ENCODE measurements around the gene ZNF451. TPM values are rescaled to one million over a fixed set of nuclear protein-coding genes. Genes with fewer than 3 reads are reported as not detected.

The ZNF451 gene
- total RNA-seq, 2 experiments from 2014 or later: 43.8 to 46.2 TPM

DNA sequence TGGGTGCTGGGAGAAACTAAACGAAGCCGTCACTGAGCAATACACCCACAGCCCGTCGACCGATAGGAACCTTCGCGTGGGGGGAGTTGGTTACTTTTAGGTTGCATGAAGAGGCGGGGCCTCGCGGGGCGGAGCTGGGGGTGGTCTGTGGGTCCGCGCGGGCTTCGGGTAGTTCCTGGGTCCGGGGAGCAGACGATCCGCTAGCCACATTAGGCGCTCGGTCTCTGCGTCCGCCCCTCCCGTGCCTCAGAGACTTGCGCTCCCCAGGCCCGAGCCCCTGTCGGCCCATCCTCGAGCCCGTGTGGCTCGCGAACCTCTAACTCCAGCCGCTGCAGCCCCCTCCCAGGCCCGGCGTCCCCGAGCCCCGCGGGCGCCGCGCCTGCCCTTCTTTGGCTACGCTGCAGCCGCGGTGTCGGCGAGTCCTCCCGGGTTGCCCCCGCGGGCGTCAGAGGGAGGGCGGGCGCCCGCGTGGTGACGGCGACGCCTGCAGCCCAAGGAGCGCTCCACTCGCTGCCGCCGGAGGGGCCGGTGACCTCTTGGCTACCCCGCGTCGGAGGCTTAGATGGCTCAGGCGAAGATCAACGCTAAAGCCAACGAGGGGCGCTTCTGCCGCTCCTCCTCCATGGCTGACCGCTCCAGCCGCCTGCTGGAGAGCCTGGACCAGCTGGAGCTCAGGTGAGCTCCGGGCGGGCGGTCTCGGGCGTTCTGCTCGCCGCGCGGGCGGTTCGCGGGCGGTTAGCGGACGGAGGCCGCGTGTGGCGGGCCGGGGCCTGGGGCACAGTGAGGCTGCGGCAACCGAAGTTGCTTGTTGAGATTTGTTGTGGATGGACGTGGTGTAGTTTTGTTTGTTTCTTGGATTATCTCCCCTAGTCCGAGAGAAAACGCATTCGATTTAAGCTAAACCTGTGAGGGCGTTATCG lies 82.4 kb downstream of the ZNF451 start, which contains the start of gene BAG2:
Gene BAG2, plus strand, starts transcription at position 191 of the 920 bp plus-strand sequence. Its CDS starts 372 bp downstream, at position 563.
- Mint-ChIP-seq H3K9me3 (no peaks in the 10 kb centered on the region), H3K36me3 (ENCODE audit: low read depth) (peaks cover 4% of the 10 kb centered on the region), H3K4me1 (ENCODE audit: low read depth) (peaks cover 31% of the 10 kb centered on the region), H3K27me3 (ENCODE audit: low read depth) (no peaks in the 10 kb centered on the region), H3K27ac (peak within 1 kb of the TSS; percentile 85), H3K4me3 (peak within 1 kb of the TSS; percentile 92)
- intact Hi-C loops (cut with micrococcal nuclease): loop anchor here (1.0 to 5.0 kb wide), 8 partner anchors 50 to 630 kb away; partner anchors contain the start of genes BEND6, KIAA1586, PRIM2 and RAB23
- CTCF ChIA-PET: interaction anchor here (0.8 kb wide), 1 partner anchor 149 kb away, joined by 3 read pairs; no protein-coding TSS in a partner anchor
- DNase-seq: peak; percentile 88

DNA sequence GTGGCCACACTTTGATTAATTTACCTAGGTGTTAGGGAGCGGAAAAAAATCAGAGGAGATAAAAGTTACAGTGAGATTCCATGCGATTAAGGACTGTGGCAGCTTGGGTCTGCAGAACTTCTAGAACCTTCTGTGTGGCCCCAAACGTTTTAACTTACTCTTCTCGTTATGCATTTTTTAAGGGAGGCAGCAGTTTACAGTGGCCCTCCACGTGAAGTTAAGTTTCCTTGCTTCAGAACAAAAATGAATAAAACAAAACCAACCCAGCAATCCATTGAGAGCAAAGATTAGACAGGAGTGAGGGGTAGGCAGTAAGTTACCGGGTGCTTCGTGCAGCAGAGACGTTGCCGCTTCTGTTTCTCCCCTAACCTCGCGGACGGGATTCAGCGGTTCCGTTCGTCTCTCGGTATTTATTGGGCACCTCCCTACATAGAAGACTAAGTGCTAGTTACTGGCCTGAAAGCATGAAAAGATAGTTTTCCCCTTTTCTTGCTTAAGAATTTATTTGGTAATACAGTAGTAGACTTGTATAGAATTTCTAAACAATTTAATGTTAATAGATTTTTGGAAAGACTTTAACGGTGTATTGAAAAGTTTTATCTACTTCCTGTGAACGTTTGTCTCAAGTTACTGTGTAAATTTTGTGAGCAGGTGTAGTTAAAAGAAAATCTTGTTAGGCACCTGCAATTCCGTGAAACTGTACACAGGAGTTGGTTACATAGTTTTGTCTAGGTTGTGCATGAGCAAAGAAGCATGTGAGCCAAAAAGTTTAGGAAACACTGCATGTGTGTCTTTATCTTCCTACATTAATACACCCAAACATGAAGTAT lies 83.3 kb downstream of the ZNF451 start:
- peaks cover 2% of the 10 kb centered on the region for H3K36me3 Mint-ChIP-seq (ENCODE audit: low read depth)
- no peaks in the 10 kb centered on the region for H3K27me3 Mint-ChIP-seq (ENCODE audit: low read depth)
- peak overlapping the region; percentile 85 for H3K27ac Mint-ChIP-seq
- peak overlapping the region; percentile 92 for H3K4me3 Mint-ChIP-seq
- CTCF ChIA-PET: interaction anchor here (0.8 kb wide), 1 partner anchor 148 kb away, joined by 3 read pairs; no protein-coding TSS in a partner anchor
- H3K4me1 Mint-ChIP-seq (ENCODE audit: low read depth): peaks cover 32% of the 10 kb centered on the region
- H3K9me3 Mint-ChIP-seq: no peaks in the 10 kb centered on the region
- intact Hi-C loops (cut with micrococcal nuclease): loop anchor here (1.0 to 5.0 kb wide), 3 partner anchors 218 to 630 kb away; partner anchors contain the start of gene BEND6
- DNase-seq: peak; percentile 51

DNA sequence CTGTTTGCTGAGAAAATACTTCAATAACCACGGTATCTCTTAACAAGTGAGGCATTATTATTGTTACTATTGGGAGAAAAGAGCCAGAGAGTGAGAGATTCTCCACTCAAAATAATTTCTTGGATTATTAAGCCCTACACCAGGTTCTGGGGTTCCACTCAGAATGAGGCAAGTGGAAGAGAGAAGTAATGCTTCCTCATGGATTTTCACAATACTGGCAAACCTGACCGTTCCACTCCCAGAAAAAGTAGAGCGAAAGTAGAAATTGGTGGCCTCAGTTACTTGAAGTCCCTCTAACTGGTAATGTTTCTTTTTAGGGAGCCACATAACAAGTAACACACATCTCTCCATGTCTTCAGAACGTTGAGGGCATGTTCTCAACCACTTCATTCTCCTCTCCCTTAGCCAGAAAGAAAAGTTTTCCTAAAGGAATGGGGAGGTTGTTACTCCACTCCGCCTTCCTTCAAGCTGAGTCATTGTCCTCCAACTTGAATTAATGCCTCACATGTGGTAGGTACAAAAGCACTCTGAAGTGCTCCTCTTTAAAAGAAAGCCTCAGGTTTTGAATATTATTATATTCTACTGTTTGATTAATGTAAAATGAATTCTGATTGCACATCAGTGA lies 84.0 kb downstream of the ZNF451 start:
- intact Hi-C loops (cut with micrococcal nuclease): loop anchor here (1.0 to 5.0 kb wide), 3 partner anchors 219 to 631 kb away; partner anchors contain the start of gene BEND6
- DNase-seq: no peak
- no peaks in the 10 kb centered on the region for H3K9me3 Mint-ChIP-seq
- peaks cover 36% of the 10 kb centered on the region for H3K4me1 Mint-ChIP-seq (ENCODE audit: low read depth)
- CTCF ChIA-PET: no interaction called here
- H3K27ac Mint-ChIP-seq: peak overlapping the region; percentile 85
- peaks cover 1% of the 10 kb centered on the region for H3K36me3 Mint-ChIP-seq (ENCODE audit: low read depth)
- peak overlapping the region; percentile 92 for H3K4me3 Mint-ChIP-seq
- H3K27me3 Mint-ChIP-seq (ENCODE audit: low read depth): no peaks in the 10 kb centered on the region

DNA sequence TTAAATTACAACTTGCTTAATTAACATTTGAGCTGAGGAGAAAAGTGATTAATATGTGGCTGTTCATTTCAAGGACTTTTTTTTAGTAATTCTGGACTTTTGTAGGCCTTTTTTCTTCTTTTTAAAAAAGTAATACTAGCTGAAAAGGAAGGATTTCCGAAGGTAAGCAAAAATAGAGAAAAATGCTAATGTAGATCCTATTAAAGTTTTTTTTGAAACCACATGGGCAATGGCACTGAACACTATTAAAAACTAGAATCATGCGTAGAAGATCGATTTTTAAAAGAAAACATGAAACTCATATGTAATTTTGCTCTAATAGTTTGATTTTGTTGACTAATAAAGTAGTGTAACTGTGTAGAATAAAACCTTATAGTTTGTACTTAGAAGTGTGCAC lies 84.5 kb downstream of the ZNF451 start:
- CTCF ChIA-PET: no interaction called here
- Mint-ChIP-seq H3K9me3 (no peaks in the 10 kb centered on the region), H3K27ac (peak overlapping the region; percentile 85), H3K4me3 (peak overlapping the region; percentile 92), H3K36me3 (ENCODE audit: low read depth) (peaks cover 1% of the 10 kb centered on the region), H3K4me1 (ENCODE audit: low read depth) (peaks cover 37% of the 10 kb centered on the region), H3K27me3 (ENCODE audit: low read depth) (no peaks in the 10 kb centered on the region)
- intact Hi-C loops (cut with micrococcal nuclease): loop anchor here (5.0 kb wide), 1 partner anchor 272 kb away; no protein-coding TSS in a partner anchor
- DNase-seq: no peak

DNA sequence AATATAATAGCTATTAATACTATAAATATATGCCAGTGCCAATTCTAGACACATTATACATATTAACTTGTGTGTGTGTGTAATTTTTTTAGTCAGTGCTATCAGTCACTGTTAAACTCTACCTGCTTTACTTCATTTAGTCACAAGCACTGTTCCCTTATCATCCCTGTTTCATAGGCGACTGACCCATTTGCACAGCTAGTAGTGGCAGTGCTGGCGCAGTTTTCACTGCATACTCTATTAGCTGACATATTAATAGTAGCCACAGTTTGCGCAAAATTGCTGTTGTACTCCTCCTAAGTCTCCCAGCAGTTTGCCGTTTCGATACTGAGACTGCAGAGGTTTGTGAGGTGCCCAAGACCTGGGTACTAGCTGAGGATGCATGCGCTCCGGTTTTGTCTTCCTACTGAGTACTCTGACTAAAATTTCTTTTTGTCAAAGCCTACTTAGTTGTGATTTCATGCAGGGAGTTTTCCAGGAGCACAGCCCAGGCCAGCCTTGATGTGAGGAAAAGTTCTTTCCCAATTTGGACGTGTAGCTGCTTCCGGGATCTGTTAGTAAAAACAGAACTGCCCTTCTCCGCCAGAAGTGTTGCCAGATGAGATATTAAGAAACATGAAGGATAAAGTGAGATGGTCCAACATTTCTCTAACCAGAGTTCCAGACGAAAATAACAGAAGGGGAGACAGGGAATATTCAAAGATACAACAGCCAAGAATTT lies 87.7 kb downstream of the ZNF451 start:
- no peak for DNase-seq
- H3K9me3 Mint-ChIP-seq: no peaks in the 10 kb centered on the region
- no peaks in the 10 kb centered on the region for H3K27me3 Mint-ChIP-seq (ENCODE audit: low read depth)
- intact Hi-C loops (cut with micrococcal nuclease): no loop called here
- peaks cover 13% of the 10 kb centered on the region for H3K36me3 Mint-ChIP-seq (ENCODE audit: low read depth)
- H3K4me1 Mint-ChIP-seq (ENCODE audit: low read depth): peaks cover 31% of the 10 kb centered on the region
- no peak overlapping the region for H3K4me3 Mint-ChIP-seq
- no peak overlapping the region for H3K27ac Mint-ChIP-seq
- CTCF ChIA-PET: no interaction called here

DNA sequence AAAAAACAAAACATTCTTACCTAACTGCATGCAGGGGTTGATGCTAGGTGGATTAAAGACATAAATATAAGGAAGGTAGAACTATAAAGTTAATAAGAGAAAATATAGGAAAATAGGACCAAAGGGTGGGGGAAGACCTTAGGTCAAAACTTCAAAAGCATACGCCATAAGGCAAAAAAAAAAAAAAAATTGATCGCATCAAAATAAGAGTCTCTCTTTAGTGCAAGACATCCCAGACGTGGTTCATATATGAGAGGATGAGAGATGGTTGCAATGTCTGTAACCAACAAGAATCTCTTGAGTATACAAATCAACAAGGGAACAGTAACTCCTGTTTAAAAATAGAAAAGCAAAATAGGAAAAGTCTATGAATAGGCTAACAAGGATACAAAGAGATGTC lies 90.6 kb downstream of the ZNF451 start:
- Mint-ChIP-seq H3K4me3 (no peak overlapping the region), H3K36me3 (ENCODE audit: low read depth) (peaks cover 18% of the 10 kb centered on the region), H3K4me1 (ENCODE audit: low read depth) (peaks cover 17% of the 10 kb centered on the region), H3K27ac (no peak overlapping the region), H3K9me3 (no peaks in the 10 kb centered on the region), H3K27me3 (ENCODE audit: low read depth) (no peaks in the 10 kb centered on the region)
- CTCF ChIA-PET: no interaction called here
- no peak for DNase-seq
- intact Hi-C loops (cut with micrococcal nuclease): no loop called here

DNA sequence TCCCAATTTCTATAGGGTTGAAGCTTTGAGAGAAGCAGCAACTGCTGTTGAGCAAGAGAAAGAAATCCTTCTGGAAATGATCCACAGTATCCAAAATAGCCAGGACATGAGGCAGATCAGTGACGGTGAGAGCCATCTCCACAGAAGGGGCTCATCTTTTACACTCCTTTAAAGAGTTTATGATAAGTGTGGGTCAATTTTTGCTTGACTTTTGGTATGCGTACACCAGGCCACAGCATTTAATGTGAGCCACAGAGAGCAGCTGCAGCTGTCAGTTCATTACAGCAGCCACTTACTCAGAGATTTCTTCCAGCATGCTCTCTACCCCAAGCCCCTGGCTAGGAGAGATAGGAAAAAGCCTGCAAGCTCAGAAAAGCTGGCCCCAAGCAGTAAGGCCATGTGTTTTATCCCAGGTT lies 92.0 kb downstream of the ZNF451 start:
- DNase-seq: no peak
- H3K4me1 Mint-ChIP-seq (ENCODE audit: low read depth): peaks cover 8% of the 10 kb centered on the region
- H3K36me3 Mint-ChIP-seq (ENCODE audit: low read depth): peaks cover 22% of the 10 kb centered on the region
- CTCF ChIA-PET: no interaction called here
- no peaks in the 10 kb centered on the region for H3K27me3 Mint-ChIP-seq (ENCODE audit: low read depth)
- no peak overlapping the region for H3K4me3 Mint-ChIP-seq
- no peak overlapping the region for H3K27ac Mint-ChIP-seq
- intact Hi-C loops (cut with micrococcal nuclease): no loop called here
- no peaks in the 10 kb centered on the region for H3K9me3 Mint-ChIP-seq

DNA sequence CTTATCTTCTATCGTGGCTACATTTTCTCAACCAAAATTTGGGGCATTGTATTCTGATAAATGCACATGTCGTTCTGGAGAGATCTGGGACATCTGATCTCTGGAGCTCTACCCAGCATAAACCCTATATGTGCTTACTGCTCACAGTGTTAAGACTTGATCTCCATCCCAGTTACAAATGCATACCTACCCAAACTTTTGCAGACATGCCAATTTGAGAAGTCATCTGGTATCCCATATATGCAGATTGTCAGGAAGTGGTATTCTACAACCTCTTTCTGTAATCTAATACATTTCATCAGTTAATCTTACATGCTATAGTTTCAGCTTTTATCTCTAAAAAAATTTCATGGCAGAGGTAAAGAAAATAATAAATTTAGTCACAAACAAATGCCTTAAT lies 93.3 kb downstream of the ZNF451 start:
- intact Hi-C loops (cut with micrococcal nuclease): no loop called here
- Mint-ChIP-seq H3K4me3 (no peak overlapping the region), H3K27me3 (ENCODE audit: low read depth) (no peaks in the 10 kb centered on the region), H3K27ac (no peak overlapping the region), H3K9me3 (no peaks in the 10 kb centered on the region), H3K36me3 (ENCODE audit: low read depth) (peaks cover 22% of the 10 kb centered on the region), H3K4me1 (ENCODE audit: low read depth) (peaks cover 6% of the 10 kb centered on the region)
- CTCF ChIA-PET: no interaction called here
- DNase-seq: no peak

DNA sequence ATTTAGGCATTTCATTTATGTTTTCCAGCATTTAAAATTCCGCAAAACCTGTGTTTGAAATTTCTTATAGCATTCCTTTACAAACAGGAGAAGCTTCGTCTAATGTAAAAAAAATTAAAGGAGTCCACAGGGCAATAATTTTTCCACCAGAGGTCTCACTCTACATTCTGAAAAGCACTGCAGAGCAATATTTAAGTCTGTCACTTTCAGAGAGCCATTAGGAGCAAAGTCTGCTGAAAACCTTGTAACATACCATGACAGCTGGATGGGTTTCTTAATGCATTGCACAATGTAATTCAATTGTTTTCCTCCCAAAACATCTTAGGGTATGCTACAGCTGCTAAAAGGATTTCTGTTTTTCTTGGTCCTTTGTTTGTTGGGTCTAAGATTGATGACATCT lies 100.2 kb downstream of the ZNF451 start:
- H3K4me1 Mint-ChIP-seq (ENCODE audit: low read depth): no peaks in the 10 kb centered on the region
- CTCF ChIA-PET: interaction anchor here (1.3 to 1.7 kb wide), 3 partner anchors 14 to 135 kb away, joined by 3 read pairs; no protein-coding TSS in a partner anchor
- no peak overlapping the region for H3K4me3 Mint-ChIP-seq
- no peaks in the 10 kb centered on the region for H3K9me3 Mint-ChIP-seq
- no peaks in the 10 kb centered on the region for H3K27me3 Mint-ChIP-seq (ENCODE audit: low read depth)
- peaks cover 12% of the 10 kb centered on the region for H3K36me3 Mint-ChIP-seq (ENCODE audit: low read depth)
- intact Hi-C loops (cut with micrococcal nuclease): loop anchor here (1.0 kb wide), 1 partner anchor 126 kb away; no protein-coding TSS in a partner anchor
- DNase-seq: no peak
- H3K27ac Mint-ChIP-seq: no peak overlapping the region

DNA sequence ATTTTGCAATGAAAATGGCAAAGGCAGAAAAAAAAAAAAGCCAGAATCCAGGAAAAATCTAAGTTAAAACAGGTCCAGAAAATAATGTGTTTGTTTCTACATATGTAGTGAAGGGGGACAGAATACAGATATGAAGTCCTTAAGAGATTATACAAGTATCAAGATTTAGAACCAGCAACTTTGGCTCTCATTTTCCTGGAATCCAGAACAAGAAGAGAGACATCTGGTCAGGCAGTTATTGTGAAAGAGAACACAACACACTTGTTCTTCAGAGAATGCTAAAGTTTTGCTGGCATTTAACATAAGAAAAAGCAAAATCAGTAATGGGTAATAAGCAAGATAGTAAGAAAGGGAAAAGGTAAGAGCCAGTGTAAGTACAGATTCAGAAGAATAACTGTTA lies 103.2 kb downstream of the ZNF451 start:
- Mint-ChIP-seq H3K27me3 (ENCODE audit: low read depth) (no peaks in the 10 kb centered on the region), H3K4me1 (ENCODE audit: low read depth) (no peaks in the 10 kb centered on the region), H3K9me3 (no peaks in the 10 kb centered on the region), H3K4me3 (no peak overlapping the region), H3K36me3 (ENCODE audit: low read depth) (peaks cover 8% of the 10 kb centered on the region), H3K27ac (no peak overlapping the region)
- CTCF ChIA-PET: no interaction called here
- intact Hi-C loops (cut with micrococcal nuclease): no loop called here
- no peak for DNase-seq

DNA sequence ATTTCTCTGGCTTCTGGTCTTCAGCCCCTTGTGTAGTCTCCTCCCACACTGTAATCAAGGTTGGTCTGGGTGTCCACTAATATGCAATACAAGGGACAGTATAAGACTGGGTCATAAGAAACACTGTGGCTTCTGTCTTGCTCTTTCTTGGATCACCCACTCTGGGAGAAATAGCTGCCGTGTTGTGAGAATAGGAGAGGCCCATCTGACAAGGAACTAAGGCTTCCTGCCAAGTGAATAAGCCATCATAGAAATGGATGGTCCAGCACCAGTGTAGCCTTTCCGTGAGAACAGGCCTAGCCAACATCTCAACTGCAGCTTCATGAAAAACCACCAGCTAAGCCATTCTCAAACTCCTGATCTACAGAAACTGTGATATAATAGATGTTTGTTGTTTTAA lies 105.5 kb downstream of the ZNF451 start:
- no peak for DNase-seq
- Mint-ChIP-seq H3K36me3 (ENCODE audit: low read depth) (peaks cover 8% of the 10 kb centered on the region), H3K27ac (no peak overlapping the region), H3K4me1 (ENCODE audit: low read depth) (no peaks in the 10 kb centered on the region), H3K9me3 (no peaks in the 10 kb centered on the region), H3K27me3 (ENCODE audit: low read depth) (no peaks in the 10 kb centered on the region), H3K4me3 (no peak overlapping the region)
- CTCF ChIA-PET: no interaction called here
- intact Hi-C loops (cut with micrococcal nuclease): no loop called here

All from activated naive CD4-positive, alpha-beta T cell treated with anti-CD3 and anti-CD28 coated beads for 36 hours (primary cell).